Gastroesophageal sphincter (tissue), 3 donors: Measurements from ENCODE around the gene NHSL1.

Experiments
- POLR2A ChIP-seq, 2 donors: fragments of 450-650 bp; IDR thresholded peaks; one replicate each; pipeline ENCODE4 v1.6.1; 2017; ENCODE audit warnings: antibody characterized with exemption in 2 of 2, mild to moderate bottlenecking in 2 of 2, moderate library complexity in 1 of 2
- TF ChIP-seq, protein P1 (sequence below), 4 experiments: fragments of 200-600 bp in 2 of 4; fragments of 450-650 bp in 2 of 4; sonication (generic) in 1 of 4; IDR thresholded peaks; one replicate each; pipeline ENCODE4 v1.5.1; 2017 to 2019; ENCODE audit warnings: antibody characterized with exemption in 4 of 4, mild to moderate bottlenecking in 2 of 4, moderate library complexity in 2 of 4

DNA sequence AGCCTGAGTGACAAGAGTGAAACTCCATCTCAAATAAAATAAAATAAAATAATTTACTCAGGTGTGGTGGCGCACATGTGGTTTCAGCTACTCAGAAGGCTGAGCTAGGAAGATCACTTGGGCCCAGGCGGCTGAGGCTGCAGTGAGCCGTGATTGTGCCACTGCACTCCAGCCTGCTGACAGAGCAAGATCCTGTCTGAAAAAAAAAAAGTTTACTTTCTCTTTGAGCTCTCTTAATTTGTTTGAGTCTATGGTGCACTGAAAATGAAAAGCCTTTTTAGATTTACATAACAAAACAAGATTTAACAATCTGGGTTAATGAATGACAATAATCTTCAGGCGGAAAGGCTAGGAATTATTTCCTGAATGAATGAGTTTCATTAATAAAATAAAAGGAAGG lies 23.3 kb upstream of the NHSL1 start:
- TF ChIP-seq, protein P1, sequence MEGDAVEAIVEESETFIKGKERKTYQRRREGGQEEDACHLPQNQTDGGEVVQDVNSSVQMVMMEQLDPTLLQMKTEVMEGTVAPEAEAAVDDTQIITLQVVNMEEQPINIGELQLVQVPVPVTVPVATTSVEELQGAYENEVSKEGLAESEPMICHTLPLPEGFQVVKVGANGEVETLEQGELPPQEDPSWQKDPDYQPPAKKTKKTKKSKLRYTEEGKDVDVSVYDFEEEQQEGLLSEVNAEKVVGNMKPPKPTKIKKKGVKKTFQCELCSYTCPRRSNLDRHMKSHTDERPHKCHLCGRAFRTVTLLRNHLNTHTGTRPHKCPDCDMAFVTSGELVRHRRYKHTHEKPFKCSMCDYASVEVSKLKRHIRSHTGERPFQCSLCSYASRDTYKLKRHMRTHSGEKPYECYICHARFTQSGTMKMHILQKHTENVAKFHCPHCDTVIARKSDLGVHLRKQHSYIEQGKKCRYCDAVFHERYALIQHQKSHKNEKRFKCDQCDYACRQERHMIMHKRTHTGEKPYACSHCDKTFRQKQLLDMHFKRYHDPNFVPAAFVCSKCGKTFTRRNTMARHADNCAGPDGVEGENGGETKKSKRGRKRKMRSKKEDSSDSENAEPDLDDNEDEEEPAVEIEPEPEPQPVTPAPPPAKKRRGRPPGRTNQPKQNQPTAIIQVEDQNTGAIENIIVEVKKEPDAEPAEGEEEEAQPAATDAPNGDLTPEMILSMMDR (IDR thresholded peaks at IDR 0.05): no peak
- TF ChIP-seq POLR2A (IDR thresholded peaks at IDR 0.05): no peak
